ENCODE data around the gene RHOBTB1. TPM values are rescaled to one million over a fixed set of nuclear protein-coding genes. Genes with fewer than 3 reads are reported as not detected.

The RHOBTB1 gene
- total and polyA plus RNA-seq, 2 experiments from 2014 or later: 4.6 to 13.2 TPM

- TF ChIP-seq ZNF462 (CRISPR knock-in tag; IDR thresholded peaks at IDR 0.05) (no peak), CREB1 (CRISPR knock-in tag; IDR thresholded peaks at IDR 0.05; ENCODE audit: low read depth) (no peak), ETS1 (IDR thresholded peaks at IDR 0.05) (no peak)
Observed at GRCh38 chr10:60930237-60930636, 13.7 kb downstream of the RHOBTB1 start (continued).

- Histone ChIP-seq H2AFZ (no peak overlapping the region), H3K79me2 (replicated peaks; ENCODE audit: insufficient read depth) (no peaks in the 10 kb centered on the region), H3K4me3 (no peak overlapping the region), H3K27me3 (ENCODE audit: insufficient read depth) (no peaks in the 10 kb centered on the region), H3K36me3 (ENCODE audit: insufficient read depth) (no peaks in the 10 kb centered on the region), H3K9me2 (ENCODE audit: insufficient read depth) (peaks cover 2% of the 10 kb centered on the region), H3F3A (replicated peaks; ENCODE audit: low read depth) (no peaks in the 10 kb centered on the region), H3K4me1 (ENCODE audit: insufficient read depth) (no peaks in the 10 kb centered on the region), H3K4me2 (no peak overlapping the region), H3K27ac (ENCODE audit: low read depth) (no peak overlapping the region), H4K20me1 (replicated peaks; ENCODE audit: insufficient read depth) (no peaks in the 10 kb centered on the region)
- Mint-ChIP-seq H3K4me1 (peaks cover 7% of the 10 kb centered on the region; the same call in 2 of the 3 replicates), H3K4me3 (no peak overlapping the region), H3K27me3 (ENCODE audit: insufficient read depth, low read depth, poor library complexity) (no peaks in the 10 kb centered on the region), H3K9me3 (no peaks in the 10 kb centered on the region), H3K27ac (no peak overlapping the region), H3K36me3 (ENCODE audit: low read depth) (peaks cover 5% of the 10 kb centered on the region; the same call in 1 of the 3 replicates)
- DNase-seq (ENCODE audit: low spot score) (no peak), ATAC-seq (no peak)
- no peak for TF ChIP-seq REST (IDR thresholded peaks at IDR 0.05; ENCODE audit: unreplicated experiment)
- no peak for TF ChIP-seq CTCF (conservative IDR thresholded peaks at IDR 0.05; ENCODE audit: low read depth in 2 of 2)
- no peak for TF ChIP-seq CREB1 (CRISPR knock-in tag; IDR thresholded peaks at IDR 0.05; ENCODE audit: low read depth)
- TF ChIP-seq POLR2AphosphoS5 (IDR thresholded peaks at IDR 0.05; ENCODE audit: low read depth): no peak
Observed at GRCh38 chr10:60921633-60922032, 22.4 kb downstream of the RHOBTB1 start.

All from GM23338 (cell line).